ENCODE measurements around the gene PYDC1.

GRCh38 chr16:31198207-31198882 lies 18.6 kb downstream of the PYDC1 start:
- TF ChIP-seq CTCF (IDR thresholded peaks at IDR 0.05; ENCODE audit: low read depth, low read length), result no peak
- no peak for TF ChIP-seq MAX (IDR thresholded peaks at IDR 0.05; ENCODE audit: low read depth, low read length)
- no peak for TF ChIP-seq MYC (IDR thresholded peaks at IDR 0.05; ENCODE audit: low read depth, low read length)
- TF ChIP-seq POLR2A (IDR thresholded peaks at IDR 0.05; ENCODE audit: extremely low read depth, insufficient read length), result no peak

Measured in NB4 (cell line).